ENCODE results near the gene B3GNT7. TPM values are rescaled to one million over a fixed set of nuclear protein-coding genes. Genes with fewer than 3 reads are reported as not detected.

Gene B3GNT7
- polyA plus RNA-seq, 1 donor from 2014 or later: 0.67 TPM

DNA sequence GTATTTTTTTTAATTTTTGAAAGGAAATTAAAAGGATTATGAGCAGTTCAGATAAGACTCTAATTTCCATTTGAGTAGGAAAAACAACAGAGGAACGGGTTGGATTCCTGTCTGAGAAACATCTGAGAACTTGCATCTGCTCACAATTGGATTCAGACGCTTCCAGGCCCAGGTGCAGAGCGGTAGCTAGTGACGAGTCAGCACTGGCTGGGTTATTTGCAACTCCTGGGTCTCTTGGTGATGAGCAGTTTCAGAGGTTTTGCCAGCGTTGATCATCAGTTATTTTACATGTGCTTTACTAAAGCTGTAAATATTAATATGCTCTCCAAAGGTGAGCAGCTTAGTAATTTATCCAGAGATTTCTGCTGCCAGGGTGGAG, 39.1 kb upstream of the B3GNT7 start:
- Histone ChIP-seq H3K9me2 (ENCODE audit: insufficient read depth, low read length) (no peaks in the 10 kb centered on the region), H3K9me3 (ENCODE audit: low read length) (no peaks in the 10 kb centered on the region), H2AFZ (ENCODE audit: low read depth, low read length) (no peak overlapping the region), H4K20me1 (ENCODE audit: insufficient read depth) (no peaks in the 10 kb centered on the region), H3K36me3 (ENCODE audit: insufficient read depth, low read length) (no peaks in the 10 kb centered on the region), H3K27ac (ENCODE audit: low read length) (no peak overlapping the region), H3F3A (ENCODE audit: insufficient read depth, low read length, poor library complexity, severe bottlenecking) (no peaks in the 10 kb centered on the region), H3K4me3 (ENCODE audit: low read length) (no peak overlapping the region), H3K9ac (ENCODE audit: low read length) (no peak overlapping the region), H3K27me3 (ENCODE audit: insufficient read depth, low read depth, low read length) (no peaks in the 10 kb centered on the region), H3K4me2 (ENCODE audit: low read length) (no peak overlapping the region), H3K79me2 (replicated peaks; ENCODE audit: insufficient read depth, low read length) (no peaks in the 10 kb centered on the region)
- TF ChIP-seq, protein P1, sequence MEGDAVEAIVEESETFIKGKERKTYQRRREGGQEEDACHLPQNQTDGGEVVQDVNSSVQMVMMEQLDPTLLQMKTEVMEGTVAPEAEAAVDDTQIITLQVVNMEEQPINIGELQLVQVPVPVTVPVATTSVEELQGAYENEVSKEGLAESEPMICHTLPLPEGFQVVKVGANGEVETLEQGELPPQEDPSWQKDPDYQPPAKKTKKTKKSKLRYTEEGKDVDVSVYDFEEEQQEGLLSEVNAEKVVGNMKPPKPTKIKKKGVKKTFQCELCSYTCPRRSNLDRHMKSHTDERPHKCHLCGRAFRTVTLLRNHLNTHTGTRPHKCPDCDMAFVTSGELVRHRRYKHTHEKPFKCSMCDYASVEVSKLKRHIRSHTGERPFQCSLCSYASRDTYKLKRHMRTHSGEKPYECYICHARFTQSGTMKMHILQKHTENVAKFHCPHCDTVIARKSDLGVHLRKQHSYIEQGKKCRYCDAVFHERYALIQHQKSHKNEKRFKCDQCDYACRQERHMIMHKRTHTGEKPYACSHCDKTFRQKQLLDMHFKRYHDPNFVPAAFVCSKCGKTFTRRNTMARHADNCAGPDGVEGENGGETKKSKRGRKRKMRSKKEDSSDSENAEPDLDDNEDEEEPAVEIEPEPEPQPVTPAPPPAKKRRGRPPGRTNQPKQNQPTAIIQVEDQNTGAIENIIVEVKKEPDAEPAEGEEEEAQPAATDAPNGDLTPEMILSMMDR (IDR thresholded peaks at IDR 0.05; ENCODE audit: poor library complexity, severe bottlenecking): no peak
- TF ChIP-seq TAF1 (IDR thresholded peaks at IDR 0.05; ENCODE audit: low read depth) (no peak), MXI1 (conservative IDR thresholded peaks at IDR 0.05; ENCODE audit: poor library complexity, severe bottlenecking) (no peak), RAD21 (conservative IDR thresholded peaks at IDR 0.05) (no peak), POLR2AphosphoS5 (IDR thresholded peaks at IDR 0.05) (no peak), EZH2 (IDR thresholded peaks at IDR 0.05; ENCODE audit: borderline replicate concordance, insufficient read depth, low read length, poor library complexity, severe bottlenecking) (no peak), EP300 (conservative IDR thresholded peaks at IDR 0.05; ENCODE audit: poor library complexity, severe bottlenecking) (no peak), SMC3 (conservative IDR thresholded peaks at IDR 0.05; ENCODE audit: poor library complexity) (no peak)
- TF ChIP-seq, protein P2, sequence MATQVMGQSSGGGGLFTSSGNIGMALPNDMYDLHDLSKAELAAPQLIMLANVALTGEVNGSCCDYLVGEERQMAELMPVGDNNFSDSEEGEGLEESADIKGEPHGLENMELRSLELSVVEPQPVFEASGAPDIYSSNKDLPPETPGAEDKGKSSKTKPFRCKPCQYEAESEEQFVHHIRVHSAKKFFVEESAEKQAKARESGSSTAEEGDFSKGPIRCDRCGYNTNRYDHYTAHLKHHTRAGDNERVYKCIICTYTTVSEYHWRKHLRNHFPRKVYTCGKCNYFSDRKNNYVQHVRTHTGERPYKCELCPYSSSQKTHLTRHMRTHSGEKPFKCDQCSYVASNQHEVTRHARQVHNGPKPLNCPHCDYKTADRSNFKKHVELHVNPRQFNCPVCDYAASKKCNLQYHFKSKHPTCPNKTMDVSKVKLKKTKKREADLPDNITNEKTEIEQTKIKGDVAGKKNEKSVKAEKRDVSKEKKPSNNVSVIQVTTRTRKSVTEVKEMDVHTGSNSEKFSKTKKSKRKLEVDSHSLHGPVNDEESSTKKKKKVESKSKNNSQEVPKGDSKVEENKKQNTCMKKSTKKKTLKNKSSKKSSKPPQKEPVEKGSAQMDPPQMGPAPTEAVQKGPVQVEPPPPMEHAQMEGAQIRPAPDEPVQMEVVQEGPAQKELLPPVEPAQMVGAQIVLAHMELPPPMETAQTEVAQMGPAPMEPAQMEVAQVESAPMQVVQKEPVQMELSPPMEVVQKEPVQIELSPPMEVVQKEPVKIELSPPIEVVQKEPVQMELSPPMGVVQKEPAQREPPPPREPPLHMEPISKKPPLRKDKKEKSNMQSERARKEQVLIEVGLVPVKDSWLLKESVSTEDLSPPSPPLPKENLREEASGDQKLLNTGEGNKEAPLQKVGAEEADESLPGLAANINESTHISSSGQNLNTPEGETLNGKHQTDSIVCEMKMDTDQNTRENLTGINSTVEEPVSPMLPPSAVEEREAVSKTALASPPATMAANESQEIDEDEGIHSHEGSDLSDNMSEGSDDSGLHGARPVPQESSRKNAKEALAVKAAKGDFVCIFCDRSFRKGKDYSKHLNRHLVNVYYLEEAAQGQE (IDR thresholded peaks at IDR 0.05; ENCODE audit: borderline replicate concordance): no peak

DNA sequence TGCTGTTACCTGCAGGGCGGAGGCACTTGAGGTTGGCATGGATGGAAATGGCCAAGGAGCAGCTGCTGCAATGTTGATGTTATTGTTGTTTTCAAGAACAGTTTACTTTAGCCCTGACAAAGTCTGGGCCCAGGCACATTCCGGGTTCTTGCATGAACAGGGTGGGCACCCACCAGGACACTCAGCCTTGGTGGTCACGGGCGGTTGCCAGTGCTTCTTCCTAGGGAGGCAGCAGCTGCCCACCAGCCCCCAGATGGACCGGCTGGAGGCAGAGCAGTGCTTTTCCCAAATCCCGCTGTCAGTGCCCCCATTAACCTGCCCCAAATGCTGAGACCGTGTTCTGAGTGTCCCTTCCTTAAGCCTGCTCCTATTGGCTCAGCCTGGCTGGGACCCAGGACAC, 38.5 kb upstream of the B3GNT7 start:
- no peak for TF ChIP-seq EZH2 (IDR thresholded peaks at IDR 0.05; ENCODE audit: borderline replicate concordance, insufficient read depth, low read length, poor library complexity, severe bottlenecking)
- TF ChIP-seq, protein P2 (IDR thresholded peaks at IDR 0.05; ENCODE audit: borderline replicate concordance): no peak
- TF ChIP-seq RAD21 (conservative IDR thresholded peaks at IDR 0.05): no peak
- no peak for TF ChIP-seq SMC3 (conservative IDR thresholded peaks at IDR 0.05; ENCODE audit: poor library complexity)
- TF ChIP-seq, protein P1 (IDR thresholded peaks at IDR 0.05; ENCODE audit: poor library complexity, severe bottlenecking): no peak
- TF ChIP-seq POLR2AphosphoS5 (IDR thresholded peaks at IDR 0.05): no peak
- no peak for TF ChIP-seq EP300 (conservative IDR thresholded peaks at IDR 0.05; ENCODE audit: poor library complexity, severe bottlenecking)
- no peak for TF ChIP-seq MXI1 (conservative IDR thresholded peaks at IDR 0.05; ENCODE audit: poor library complexity, severe bottlenecking)
- Histone ChIP-seq H4K20me1 (ENCODE audit: insufficient read depth) (no peaks in the 10 kb centered on the region), H2AFZ (ENCODE audit: low read depth, low read length) (no peak overlapping the region), H3K4me3 (ENCODE audit: low read length) (no peak overlapping the region), H3K27me3 (ENCODE audit: insufficient read depth, low read depth, low read length) (no peaks in the 10 kb centered on the region), H3K36me3 (ENCODE audit: insufficient read depth, low read length) (no peaks in the 10 kb centered on the region), H3K27ac (ENCODE audit: low read length) (no peak overlapping the region), H3K9ac (ENCODE audit: low read length) (no peak overlapping the region), H3F3A (ENCODE audit: insufficient read depth, low read length, poor library complexity, severe bottlenecking) (no peaks in the 10 kb centered on the region), H3K9me3 (ENCODE audit: low read length) (no peaks in the 10 kb centered on the region), H3K79me2 (replicated peaks; ENCODE audit: insufficient read depth, low read length) (no peaks in the 10 kb centered on the region), H3K4me2 (ENCODE audit: low read length) (no peak overlapping the region), H3K9me2 (ENCODE audit: insufficient read depth, low read length) (no peaks in the 10 kb centered on the region)
